GM21717 (cell line): Measurements from ENCODE around the gene LCN10.

ENCODE experiments used
- ATAC-seq: cut with Tn5 transposase; IDR thresholded peaks from one replicate; pipeline ENCODE4 v1.9.1; 2021; ENCODE audit warnings: mild to moderate bottlenecking, moderate library complexity; ENCODE audit not compliant: unreplicated experiment

The LCN10 gene

DNA sequence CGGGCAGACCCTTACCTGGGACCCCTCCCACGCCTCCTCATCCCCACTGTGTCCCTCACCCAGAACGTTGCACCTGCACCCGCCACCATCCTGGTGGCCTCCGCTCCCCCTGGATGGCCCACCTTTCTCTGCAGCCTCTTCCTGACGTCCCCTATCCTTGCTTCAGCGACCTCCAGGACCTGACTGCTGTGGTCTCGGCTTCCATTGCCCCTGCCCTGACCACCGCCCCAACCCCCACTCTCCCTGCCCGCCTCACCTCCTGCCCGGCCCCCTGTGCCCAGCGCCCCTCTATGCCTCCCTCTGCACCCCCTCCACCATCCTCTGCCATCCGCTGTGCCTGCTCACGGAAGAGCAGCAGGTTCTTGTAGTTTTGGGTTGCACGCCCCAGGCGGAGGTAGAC lies 2.2 kb downstream of the LCN10 start:
- ATAC-seq: no peak

DNA sequence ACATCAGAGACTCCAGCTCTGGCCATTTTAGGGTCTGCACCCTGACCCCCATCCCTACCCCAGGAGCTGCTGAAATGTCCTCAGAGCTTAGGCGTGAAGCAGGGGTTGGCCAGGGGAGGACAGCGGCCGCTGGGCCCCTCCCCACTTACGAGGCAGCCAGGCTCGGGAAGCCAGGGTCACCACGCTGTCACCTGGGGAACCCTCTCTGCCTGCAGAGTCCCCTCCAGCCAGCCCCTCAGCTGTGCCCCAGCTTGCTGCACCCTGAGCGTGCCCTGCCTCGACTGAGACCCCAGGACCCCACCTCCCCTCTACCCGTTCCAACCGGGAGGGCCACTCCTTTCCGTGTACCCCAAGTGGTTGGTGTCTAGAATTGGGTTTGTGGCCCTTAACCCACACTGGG lies 2.7 kb downstream of the LCN10 start:
- ATAC-seq: no peak

DNA sequence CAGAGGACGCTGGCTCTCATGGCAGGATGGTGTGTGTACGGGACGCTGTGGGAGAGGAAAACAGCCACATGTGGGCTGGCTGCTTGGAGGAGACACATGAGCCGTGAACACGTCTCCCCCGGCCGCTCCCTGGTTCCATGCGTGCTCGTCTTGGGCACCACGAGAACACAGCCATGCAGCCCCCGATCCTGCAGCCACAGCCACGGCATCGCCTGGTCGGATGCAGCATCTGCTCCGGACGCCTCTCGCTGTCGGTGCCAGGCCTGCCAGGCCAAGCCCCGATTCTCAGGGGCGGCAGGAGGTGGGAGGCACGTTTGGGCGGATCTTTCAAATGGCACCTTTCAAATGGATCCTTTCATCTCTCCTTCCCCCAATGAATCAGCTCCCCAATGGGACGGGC lies 3.2 kb downstream of the LCN10 start:
- no peak for ATAC-seq

DNA sequence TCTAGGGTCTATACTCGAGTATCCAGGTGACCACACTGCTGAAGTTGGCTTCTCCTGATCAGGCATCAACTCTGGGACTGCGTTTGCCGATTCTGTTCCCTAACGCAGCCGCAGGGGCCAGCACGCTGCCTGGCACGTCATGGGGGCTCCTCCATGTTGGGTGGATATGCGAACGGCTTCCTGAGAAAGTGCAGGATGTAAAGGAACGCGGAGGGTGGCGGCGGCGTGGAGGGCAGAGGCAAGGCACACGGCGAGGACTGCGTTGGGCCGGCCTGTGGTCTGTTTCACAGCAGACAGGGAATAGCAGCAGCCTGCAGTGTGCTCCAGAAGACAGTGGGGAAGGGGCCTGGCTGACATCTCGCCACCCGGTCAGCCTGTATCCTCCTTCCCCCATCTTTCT lies 3.8 kb downstream of the LCN10 start:
- ATAC-seq: no peak

DNA sequence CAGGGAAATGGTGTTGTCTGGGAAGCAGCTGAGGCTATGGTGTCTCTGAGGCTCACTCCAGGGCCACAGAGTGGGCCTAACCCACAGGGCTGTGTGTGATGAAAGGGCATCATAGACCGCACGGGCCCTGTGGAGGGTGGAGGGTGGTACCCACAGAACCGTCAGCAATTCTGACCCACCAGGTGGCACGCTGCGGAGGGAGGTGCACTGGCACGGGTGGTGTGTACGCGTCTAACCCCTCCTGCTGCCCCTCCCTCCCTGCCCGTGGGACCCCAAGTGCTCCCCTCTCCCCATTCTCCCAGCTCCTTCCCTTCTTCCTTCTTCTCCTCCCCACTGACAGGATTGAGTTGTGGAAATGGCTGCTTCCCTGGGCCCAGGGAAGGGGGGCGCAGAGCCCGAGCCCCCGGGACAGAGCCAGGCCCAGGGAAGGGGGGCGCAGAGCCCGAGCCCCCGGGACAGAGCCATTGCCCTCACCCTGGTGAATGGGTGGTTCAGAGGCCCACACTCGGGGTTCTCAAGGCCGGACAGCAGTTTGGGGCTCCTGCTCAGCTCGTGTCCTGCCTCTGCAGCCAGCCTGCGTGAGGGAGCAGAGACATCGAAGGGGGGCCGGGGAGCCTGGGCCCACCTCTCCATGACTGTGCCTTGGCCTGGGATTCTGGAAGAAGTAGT lies 6.8 kb downstream of the LCN10 start:
- ATAC-seq: no peak

DNA sequence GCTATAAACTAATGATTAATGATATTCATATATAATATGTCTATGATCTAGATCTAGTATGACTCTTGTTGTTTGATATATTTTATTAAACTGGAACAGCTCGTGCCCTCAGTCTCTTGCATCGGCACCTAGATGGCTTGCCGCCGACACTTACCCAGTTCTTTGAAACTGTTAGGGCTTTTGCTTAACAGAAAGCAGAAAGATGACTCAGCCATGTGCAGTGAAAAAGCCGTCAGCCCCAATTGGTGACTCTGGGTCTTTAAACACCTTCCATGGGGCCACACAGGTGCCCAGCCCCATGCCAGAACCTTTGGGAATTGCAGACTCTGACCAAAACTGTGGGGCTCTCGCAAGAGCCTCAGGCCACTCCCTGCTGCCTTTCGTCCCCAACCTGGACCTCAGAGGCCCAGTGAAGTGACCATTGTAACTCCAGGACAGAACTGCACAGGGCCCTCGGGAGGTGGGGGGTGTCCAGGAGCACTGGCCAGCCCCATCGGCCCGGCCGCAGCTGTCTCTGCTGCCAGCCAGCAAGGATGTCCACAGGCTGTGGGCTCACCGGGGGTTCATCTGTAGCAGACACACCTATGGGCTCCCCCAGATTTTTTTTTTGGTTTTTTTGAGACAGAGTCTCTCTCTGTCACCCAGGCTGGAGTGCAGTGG lies 7.8 kb downstream of the LCN10 start:
- ATAC-seq: no peak

DNA sequence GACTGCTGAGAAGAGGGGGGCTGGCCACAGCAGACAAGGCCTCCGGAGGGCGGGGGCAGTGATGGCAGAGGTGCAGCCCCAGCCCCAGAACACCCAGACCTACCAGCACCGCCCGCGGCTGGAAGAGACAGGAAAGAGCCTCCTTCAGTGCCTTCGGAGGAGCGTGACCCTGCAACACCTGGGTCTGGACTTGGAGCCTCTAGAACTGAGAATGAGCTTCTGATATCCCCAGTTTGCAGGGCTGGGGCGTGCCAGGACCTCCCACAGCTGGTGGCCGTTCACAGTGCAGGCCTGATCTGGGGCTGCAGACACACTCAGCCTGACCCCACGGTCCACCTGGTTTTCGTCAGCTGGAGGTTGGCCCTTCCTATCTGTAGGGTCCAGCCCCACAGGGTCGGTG lies 9.1 kb downstream of the LCN10 start:
- no peak for ATAC-seq

DNA sequence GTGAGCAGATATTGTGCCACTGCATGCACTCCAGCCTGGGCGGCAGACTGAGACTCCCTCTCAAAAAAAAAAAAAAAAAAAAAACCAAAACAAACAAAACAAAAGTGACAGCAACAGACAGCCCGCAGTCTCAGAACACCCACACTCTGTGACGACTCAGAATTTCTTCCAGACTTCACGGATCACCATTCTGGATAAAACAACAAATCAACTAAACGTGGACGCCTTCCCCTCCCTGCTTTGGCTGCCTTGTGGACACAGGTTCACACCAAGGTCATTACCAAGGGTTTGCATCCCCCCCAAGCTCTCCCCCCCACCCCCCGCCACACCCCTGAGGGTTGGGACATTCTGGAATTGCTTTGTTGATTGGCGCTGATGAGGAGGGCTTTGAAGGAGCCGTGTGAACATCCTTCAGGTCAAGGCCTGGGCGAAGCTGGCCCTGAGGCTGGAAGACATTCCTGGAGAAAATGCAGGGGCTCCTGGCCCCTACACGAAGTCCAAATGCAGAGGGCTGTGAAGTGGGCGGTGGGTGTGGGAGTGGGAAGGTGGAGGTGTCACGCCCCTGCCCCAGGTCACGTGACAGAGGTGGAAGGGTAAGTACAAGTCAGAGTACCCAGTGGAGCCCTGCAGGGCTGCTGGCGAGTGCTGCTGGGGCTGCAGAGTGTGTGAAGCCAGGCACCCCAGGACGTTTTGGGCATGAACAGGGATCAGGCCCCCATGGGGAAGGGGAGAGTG lies 10.1 kb downstream of the LCN10 start:
- no peak for ATAC-seq

DNA sequence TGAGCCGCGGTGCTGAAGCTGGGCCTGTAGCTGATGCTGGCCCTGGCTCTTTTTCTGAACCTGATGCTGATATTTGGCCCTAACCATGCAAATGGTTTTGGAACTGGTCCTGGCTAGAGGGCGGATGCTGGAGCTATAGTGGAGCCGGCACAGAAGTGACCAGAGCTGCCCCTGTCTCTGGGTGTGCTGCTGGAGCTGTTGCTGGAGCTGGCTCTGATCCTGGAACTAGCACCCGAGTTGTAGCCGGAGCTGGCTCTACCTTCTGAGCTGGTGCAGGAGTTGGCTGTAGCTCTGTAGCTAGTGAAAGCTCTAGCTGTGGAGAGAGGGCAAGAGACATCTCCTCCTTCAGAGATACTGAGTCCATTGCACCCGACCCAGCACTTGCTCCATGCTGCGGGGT lies 12.8 kb downstream of the LCN10 start:
- ATAC-seq: no peak

DNA sequence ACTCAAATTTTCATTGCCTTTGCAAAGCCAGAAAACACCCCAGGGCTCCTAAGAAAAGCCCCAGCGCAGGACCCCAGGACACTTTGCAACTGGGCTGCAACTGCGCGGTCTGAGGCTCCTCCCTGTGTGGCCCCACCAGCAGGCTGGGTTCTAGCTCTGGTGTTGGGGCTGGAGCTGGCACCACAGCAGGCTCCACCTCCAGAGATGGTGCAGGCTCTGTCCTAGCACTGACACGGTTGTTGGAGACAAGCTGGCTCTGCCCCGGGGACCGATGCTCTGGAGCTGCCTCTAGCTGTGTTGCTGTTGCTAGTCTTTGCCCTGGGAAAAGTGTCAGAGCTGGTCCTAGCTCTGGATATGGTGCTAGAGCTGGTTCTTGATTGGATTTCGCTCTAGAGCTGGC lies 13.6 kb downstream of the LCN10 start:
- ATAC-seq: no peak

DNA sequence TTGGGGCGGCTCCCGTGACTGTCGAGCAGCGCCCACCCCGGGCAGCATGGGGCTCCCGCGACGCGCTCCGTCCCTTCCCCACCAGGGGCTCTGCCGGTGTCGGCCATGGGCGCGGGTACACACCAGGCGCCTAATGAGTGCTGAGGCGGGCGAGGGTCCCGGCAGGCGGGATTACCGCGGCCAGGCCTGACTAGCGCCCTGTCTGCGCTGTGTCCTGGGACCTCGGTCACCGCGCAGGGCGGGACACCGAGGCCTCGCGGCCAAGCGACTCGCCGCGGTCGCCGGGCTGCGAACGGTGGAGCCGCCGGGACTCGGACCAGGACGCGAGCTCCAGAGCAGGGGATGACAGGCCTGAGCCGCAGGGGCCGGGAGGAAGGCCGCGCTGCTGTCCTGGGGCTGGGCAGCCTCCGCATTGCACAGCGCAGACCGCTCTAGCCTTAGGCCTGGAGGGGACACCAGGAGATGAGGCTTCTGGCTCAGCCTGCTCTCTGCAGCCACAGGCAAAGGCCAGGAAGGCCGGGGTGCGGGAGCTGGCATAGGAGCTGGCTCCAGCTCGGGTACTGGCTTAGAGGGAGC lies 14.1 kb downstream of the LCN10 start:
- ATAC-seq: peak; percentile 18

DNA sequence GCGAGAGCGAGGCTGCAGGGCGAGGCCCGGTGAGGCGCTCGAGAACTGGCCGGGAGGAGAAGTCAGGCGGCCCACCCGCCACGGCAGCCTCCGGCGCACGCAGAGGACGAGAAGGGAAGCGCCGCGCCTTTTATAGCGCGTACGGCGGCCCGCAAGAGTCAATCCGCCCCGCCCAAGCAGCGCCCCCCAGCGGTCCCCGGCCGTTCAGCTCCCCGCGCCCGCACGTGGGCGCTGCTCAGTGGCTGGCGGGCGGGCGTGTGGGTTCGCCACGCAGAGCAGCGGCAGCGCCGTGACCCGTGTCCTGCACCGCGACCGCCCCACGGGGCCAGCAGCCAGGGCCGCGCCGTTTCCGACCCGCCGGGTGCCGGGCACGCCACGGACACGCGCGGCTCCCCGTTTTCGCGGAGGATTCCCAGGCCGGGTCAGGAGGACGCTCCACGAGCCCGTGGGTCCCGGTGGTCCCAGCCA lies 14.6 kb downstream of the LCN10 start:
- ATAC-seq: peak; percentile 47

DNA sequence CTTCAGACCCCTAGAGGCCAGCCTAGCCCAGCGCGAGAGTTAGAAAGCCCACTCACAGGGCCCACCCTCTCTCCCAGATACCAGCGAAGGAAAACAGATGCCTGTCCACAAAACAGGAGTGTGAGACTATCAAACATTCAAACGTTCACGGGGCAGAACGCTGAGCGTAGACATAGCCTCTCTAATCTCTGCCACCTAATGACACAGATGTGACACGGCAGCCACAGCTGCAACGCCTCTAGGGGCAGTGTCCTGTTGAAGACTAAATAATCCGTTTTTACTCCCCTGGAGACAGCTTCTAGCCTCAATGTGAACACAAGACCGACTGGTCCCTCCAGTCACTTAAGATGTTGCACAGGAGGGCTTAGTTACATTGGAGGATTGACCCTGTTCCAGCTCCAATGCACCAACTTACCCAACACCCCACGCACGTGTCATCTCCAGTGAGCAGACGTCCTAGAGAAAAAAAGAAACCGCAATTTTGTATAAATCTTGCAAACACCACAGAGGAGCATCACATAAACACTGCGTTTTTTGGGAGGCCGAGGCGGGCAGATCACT lies 16.0 kb downstream of the LCN10 start:
- ATAC-seq: no peak

DNA sequence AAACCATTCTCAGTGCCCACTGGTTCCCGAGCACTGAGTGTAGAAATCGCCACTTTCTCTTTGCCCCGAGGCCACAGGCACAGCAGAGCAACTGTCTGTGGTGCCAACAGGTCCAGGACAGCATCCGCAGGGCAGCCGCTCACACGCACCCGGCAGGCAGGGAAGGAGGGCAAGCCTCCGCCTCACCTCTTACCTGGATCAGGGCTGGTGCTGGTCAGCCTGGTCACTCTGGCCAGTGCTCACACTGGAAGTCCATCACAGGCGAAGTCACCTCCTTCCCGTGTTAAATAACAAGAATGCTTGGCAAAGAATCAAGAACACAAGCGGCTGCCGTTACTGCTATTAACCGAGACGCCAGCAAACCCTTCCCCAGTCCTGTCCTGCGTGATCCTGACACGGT lies 16.6 kb downstream of the LCN10 start:
- ATAC-seq: no peak

DNA sequence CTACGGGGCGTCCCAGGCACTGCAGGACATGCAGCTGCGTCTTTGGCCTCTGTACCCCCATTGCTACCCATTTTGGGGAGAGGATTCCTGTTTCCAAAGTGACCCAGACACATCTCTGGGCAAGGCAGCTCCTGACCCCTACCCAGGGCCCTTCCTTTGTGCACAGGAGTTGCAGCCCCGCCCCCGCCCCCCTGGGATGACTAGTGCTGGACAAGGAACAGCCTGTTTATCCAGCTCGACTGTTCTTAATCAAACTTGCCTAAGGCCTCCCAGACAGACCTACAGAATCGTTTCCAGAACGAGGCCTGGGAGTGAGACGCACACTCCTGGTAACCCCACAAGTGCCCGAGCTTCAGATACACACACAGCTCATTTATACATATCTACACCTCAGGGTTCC lies 17.1 kb downstream of the LCN10 start:
- ATAC-seq: no peak

DNA sequence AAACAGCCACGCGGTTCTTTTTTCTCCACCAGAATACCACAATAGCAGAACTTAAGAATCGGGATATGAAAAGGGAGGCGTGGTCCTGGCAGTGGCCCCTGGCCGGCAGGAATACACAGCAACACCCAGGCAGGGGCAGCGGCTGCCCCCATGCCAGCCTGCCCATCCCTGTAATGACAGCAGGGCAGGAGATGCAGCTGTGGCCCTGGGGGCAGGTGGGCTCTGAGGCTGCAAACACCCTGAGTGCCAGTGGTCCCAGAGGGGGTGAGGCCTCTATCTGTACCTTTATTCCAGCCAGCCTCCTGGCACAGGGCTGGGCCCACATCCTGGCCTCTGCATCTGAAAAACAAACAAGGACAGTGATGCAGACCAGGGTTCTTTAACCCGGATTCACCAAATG lies 18.0 kb downstream of the LCN10 start:
- no peak for ATAC-seq

DNA sequence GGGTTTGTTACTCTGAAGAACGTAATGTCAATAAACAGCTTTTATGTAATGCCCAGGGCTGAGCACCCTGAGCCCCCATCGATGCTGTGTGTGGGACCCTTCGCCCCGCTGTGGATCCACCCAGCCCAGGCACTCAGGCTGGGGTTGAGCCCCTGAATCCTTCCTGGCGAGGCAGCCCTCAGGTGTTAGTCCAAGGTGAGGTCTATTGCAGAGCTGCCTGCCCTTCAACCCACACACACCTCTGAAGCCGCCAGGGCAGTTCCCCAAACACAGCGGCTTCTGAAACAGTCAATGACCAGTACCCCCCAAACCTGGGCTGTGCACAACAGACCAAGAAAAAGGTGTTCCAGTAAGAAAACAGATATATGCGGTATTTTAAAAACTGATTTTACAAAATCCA lies 18.8 kb downstream of the LCN10 start:
- ATAC-seq: no peak

DNA sequence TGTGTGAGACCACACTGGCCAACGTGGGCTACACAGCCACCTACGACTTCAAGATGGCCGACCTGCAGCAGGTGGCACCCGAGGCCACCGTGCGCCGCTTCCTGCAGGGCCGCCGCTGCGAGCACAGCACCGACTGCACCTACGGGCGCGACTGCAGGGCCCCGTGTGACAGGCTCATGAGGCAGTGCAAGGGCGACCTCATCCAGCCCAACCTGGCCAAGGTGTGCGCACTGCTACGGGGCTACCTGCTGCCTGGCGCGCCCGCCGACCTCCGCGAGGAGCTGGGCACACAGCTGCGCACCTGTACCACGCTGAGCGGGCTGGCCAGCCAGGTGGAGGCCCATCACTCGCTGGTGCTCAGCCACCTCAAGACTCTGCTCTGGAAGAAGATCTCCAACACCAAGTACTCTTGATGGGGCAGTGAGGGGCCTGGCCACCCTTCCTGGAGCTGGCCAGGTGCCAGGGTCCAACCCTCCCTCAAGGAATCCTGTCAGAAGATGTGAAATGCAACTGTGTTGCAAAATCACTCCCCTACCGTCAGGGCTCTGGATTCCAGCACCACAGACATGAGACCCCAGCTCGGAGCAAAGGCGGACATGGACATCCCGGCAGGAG lies 19.3 kb downstream of the LCN10 start:
- no peak for ATAC-seq

DNA sequence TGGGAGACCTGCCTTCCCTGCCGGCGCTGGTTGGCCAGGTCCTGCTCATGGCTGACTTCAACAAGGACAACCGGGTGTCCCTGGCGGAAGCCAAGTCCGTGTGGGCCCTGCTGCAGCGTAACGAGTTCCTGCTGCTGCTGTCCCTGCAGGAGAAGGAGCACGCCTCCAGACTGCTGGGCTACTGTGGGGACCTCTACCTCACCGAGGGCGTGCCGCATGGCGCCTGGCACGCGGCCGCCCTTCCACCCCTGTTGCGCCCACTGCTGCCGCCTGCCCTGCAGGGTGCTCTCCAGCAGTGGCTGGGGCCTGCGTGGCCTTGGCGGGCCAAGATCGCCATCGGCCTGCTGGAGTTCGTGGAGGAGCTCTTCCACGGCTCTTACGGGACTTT lies 19.8 kb downstream of the LCN10 start:
- no peak for ATAC-seq

DNA sequence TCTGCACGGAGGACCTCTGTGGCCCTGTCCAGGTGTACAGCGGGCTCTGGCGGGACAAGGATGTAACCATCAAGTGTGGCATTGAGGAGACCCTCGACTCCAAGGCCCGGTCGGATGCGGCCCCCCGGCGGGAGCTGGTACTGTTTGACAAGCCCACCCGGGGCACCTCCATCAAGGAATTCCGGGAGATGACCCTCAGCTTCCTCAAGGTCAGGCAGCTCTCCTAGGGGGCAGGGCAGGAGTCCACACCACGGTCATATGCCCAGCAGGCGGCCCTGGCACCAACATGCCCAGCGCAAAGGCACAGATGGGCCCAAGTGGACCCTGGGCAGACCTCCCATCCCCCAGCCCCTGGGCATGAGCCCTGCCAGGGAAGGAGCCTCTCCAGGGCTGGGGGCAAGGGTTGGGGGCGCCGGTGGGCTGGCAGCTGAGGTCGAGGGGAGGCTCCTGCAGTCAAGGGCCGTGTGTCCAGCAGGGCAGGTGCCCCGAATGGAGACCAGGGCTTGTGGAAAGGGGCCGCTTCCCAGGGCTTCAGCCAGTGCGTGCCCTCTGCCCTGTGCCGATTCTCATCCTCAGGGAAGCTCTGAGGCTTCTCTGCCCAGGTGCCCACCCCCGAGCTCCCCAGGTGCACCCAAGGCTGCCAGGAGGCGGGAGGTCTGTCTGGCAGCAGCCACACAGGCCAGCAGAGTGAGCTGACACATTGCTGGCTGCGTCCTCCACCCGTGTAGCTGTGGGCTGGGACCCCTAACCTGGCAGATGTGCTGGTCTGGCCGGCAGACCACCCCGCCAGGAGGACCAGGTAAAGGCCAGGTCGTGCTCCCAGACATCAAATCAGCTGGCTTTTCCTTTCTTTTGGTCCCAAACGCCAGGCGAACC lies 20.4 kb downstream of the LCN10 start:
- ATAC-seq: no peak
